Measurements from ENCODE around the gene SATB1.
"Not testable (repeated sequence)": the region's sequence is repeated elsewhere in the genome, so short reads cannot be mapped to it uniquely, and the experiment has no call there.

SATB1 gene

DNA sequence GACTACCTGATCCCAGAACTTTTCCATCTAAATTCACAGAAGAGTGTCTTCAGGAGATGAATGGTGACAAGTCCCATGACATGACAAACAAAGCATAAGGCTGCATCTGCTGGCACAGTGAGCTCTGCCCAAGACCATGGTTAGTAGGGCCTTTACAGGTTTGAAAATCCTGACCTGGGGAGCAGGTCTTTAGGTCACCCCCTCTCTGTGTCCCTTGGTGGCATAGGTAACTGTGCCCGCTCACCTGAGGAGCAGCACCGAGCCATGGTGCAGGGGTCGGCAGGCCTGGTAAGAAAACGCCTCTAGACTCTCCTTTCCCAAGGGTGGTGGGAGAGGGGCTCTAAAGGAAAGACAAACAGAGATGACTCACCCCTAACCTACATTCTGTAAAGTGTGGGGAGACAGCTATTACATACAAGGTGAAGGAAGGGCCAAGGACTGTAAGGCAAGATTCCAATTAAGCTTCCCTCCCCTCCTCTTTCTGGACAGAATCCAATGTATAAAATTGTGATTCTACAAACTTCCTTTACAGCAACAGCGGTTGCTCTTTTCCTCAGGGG, 74.0 kb downstream of the SATB1 start:
- H3K36me3 ChIP-seq (ENCODE audit: control insufficient read depth, insufficient read depth, low read length) = peaks cover 6% of the 10 kb centered on the region; the same call in 1 of the 2 replicates
- no peak overlapping the region for H3K27ac ChIP-seq (ENCODE audit: low read depth, low read length)
- H3K9me3 ChIP-seq (ENCODE audit: control insufficient read depth, insufficient read depth, low read length) = no peaks in the 10 kb centered on the region
- no peaks in the 10 kb centered on the region for H3K27me3 ChIP-seq (ENCODE audit: control insufficient read depth, insufficient read depth, low read length)
- H3K4me1 ChIP-seq (ENCODE audit: control insufficient read depth, insufficient read depth, low read length) = peaks cover 80% of the 10 kb centered on the region
- no peak overlapping the region for H3K9ac ChIP-seq (ENCODE audit: low read depth, low read length)
- no peak overlapping the region for H3K4me3 ChIP-seq (ENCODE audit: low read depth, low read length)

DNA sequence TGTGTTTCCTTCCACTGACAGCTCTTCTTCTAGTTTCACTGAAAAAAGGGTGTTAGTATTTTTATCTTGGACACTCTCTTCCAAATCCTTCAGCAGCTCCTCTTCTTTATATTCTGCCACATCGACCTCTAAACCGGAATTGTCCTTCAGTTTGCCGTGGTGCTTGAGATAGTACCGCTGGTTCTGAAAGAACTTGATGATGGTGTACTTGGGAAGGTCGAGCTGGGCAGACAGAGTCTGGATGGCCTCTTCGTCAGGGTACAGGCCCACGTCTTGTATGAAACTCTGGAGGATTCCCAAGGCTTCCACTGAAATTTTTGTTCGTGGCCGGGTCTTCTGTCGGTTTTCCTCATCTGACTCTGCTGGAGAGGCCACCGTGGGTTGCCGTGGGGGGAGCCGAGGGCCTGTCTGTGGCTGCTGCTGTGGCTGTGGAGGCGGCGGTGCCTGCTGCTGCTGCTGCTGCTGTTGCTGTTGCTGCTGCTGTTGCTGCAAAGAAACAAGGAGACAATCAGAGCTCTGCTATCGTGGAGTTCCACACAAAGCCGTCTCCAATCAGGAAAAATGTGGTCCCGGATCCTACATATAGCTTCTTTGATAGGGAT, 75.8 kb downstream of the SATB1 start:
- Histone ChIP-seq H3K4me3 (ENCODE audit: low read depth, low read length) (no peak overlapping the region), H3K9ac (ENCODE audit: low read depth, low read length) (no peak overlapping the region), H3K27me3 (ENCODE audit: control insufficient read depth, insufficient read depth, low read length) (no peaks in the 10 kb centered on the region), H3K27ac (ENCODE audit: low read depth, low read length) (no peak overlapping the region), H3K9me3 (ENCODE audit: control insufficient read depth, insufficient read depth, low read length) (no peaks in the 10 kb centered on the region), H3K36me3 (ENCODE audit: control insufficient read depth, insufficient read depth, low read length) (peaks cover 6% of the 10 kb centered on the region; the same call in 1 of the 2 replicates), H3K4me1 (ENCODE audit: control insufficient read depth, insufficient read depth, low read length) (peaks cover 80% of the 10 kb centered on the region)

DNA sequence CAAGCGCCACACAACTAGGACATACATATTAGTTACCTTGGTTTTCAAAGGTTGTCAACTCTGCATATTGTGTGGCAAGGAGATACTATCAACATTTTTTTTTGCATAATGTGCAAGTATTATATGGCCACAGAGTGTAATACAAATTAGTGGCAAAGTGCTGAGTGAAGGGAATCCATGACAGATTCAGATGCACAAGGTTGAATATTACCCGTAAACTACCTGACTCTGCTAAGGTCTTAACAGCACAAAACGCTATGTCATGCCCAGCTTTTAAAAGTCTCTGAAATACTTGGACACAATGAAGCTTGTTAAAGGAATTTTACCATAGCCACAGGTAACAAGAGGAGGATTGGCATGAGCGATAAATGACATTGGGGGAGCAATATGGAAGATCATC, 79.0 kb downstream of the SATB1 start:
- Histone ChIP-seq H3K9me3 (ENCODE audit: control insufficient read depth, insufficient read depth, low read length) (no peaks in the 10 kb centered on the region), H3K4me3 (ENCODE audit: low read depth, low read length) (peak overlapping the region; percentile 47; the same call in 1 of the 2 replicates), H3K36me3 (ENCODE audit: control insufficient read depth, insufficient read depth, low read length) (peaks cover 6% of the 10 kb centered on the region; the same call in 1 of the 2 replicates), H3K27ac (ENCODE audit: low read depth, low read length) (peak overlapping the region; percentile 89), H3K4me1 (ENCODE audit: control insufficient read depth, insufficient read depth, low read length) (peaks cover 95% of the 10 kb centered on the region), H3K27me3 (ENCODE audit: control insufficient read depth, insufficient read depth, low read length) (no peaks in the 10 kb centered on the region), H3K9ac (ENCODE audit: low read depth, low read length) (peak overlapping the region; percentile 50; the same call in 1 of the 2 replicates)

DNA sequence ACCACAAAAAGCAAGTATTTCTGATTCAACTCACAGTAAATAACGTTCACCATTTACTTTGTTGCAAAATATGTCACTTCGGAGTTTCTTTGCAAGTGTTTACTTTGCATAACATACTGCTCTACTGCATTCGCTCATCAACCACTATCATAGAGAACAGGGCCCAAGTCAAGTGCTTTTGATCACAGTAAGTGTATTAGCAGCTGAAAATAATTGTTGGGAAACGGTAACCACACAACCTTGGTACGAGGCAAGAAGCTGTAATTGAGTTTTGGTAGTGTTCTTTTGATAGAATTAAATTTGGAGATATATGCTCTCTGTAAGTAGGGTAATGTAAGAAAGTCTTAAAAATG, 80.1 kb downstream of the SATB1 start:
- peak overlapping the region; percentile 50; the same call in 1 of the 2 replicates for H3K9ac ChIP-seq (ENCODE audit: low read depth, low read length)

DNA sequence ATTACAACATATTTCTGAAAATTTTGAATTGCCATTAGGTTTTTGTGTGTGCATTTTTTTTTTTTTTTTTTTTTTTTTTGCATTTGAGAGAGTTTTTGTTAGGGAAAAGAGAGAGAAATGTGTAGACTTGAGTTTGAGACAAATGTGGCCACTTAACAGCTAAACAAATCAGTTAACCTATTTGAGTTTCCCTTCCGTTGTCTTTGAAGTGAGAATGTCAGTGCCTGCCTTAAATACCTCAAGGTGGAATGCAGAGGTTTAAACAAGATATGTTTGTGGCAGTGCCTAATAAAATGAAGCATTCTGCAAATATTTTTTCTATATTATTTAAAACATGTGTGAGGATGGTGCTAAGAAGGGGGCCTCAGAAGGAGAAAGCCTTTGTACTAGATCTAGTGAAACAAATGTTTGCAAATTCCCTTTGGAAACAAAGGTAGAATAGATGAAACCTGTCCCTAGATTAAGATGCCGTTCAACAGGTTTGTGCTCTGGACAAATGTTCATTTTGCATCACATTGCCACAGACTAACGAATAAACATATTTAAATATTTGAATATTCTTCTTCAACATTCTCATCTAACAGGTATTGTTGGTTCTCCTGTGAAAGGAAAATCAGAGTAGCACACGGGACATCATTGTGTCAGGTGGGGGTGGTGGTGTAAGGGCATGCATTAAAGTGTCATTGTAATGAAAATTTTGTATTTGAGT, 80.7 kb downstream of the SATB1 start:
- H3K36me3 ChIP-seq (ENCODE audit: control insufficient read depth, insufficient read depth, low read length) = peaks cover 6% of the 10 kb centered on the region; the same call in 1 of the 2 replicates
- H3K4me3 ChIP-seq (ENCODE audit: low read depth, low read length) = peak overlapping the region; percentile 47
- H3K9ac ChIP-seq (ENCODE audit: low read depth, low read length) = peak overlapping the region; percentile 50; the same call in 1 of the 2 replicates
- no peaks in the 10 kb centered on the region for H3K27me3 ChIP-seq (ENCODE audit: control insufficient read depth, insufficient read depth, low read length)
- peaks cover 84% of the 10 kb centered on the region for H3K4me1 ChIP-seq (ENCODE audit: control insufficient read depth, insufficient read depth, low read length)
- H3K27ac ChIP-seq (ENCODE audit: low read depth, low read length) = peak overlapping the region; percentile 89
- no peaks in the 10 kb centered on the region for H3K9me3 ChIP-seq (ENCODE audit: control insufficient read depth, insufficient read depth, low read length)

More for the DNA sequence above, 80.1 kb downstream of the SATB1 start:
- H3K36me3 ChIP-seq (ENCODE audit: control insufficient read depth, insufficient read depth, low read length) = peaks cover 6% of the 10 kb centered on the region; the same call in 1 of the 2 replicates
- no peaks in the 10 kb centered on the region for H3K9me3 ChIP-seq (ENCODE audit: control insufficient read depth, insufficient read depth, low read length)
- peak overlapping the region; percentile 47 for H3K4me3 ChIP-seq (ENCODE audit: low read depth, low read length)
- H3K27me3 ChIP-seq (ENCODE audit: control insufficient read depth, insufficient read depth, low read length) = no peaks in the 10 kb centered on the region
- H3K27ac ChIP-seq (ENCODE audit: low read depth, low read length) = peak overlapping the region; percentile 89
- peaks cover 89% of the 10 kb centered on the region for H3K4me1 ChIP-seq (ENCODE audit: control insufficient read depth, insufficient read depth, low read length)

DNA sequence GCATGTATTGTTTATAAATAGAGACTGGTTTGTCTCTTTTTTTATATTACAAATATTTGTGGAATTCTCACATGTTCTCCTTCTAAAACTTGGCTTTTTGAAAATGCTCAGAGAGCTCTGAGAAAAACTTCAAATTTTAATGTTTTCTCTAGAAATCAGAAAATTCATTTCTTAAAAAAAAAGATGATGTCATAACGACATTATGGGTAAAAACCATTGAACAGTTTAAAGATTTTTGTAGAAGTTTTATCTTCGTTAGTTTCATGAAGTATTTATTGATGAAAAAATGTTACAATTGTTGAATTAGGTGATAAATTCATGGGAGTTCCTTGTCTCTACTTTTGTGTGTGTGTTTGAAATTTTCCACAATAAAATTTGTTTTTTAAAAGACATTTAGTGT, 81.3 kb downstream of the SATB1 start:
- Histone ChIP-seq H3K4me1 (ENCODE audit: control insufficient read depth, insufficient read depth, low read length) (peaks cover 77% of the 10 kb centered on the region), H3K27me3 (ENCODE audit: control insufficient read depth, insufficient read depth, low read length) (no peaks in the 10 kb centered on the region), H3K4me3 (ENCODE audit: low read depth, low read length) (0 out of 2 replicates have a peak overlapping the region, but pooled peaks have one; percentile 8), H3K9ac (ENCODE audit: low read depth, low read length) (0 out of 2 replicates have a peak overlapping the region, but pooled peaks have one; percentile 20), H3K9me3 (ENCODE audit: control insufficient read depth, insufficient read depth, low read length) (no peaks in the 10 kb centered on the region), H3K36me3 (ENCODE audit: control insufficient read depth, insufficient read depth, low read length) (peaks cover 1% of the 10 kb centered on the region; the same call in 1 of the 2 replicates), H3K27ac (ENCODE audit: low read depth, low read length) (peak overlapping the region; percentile 80)

DNA sequence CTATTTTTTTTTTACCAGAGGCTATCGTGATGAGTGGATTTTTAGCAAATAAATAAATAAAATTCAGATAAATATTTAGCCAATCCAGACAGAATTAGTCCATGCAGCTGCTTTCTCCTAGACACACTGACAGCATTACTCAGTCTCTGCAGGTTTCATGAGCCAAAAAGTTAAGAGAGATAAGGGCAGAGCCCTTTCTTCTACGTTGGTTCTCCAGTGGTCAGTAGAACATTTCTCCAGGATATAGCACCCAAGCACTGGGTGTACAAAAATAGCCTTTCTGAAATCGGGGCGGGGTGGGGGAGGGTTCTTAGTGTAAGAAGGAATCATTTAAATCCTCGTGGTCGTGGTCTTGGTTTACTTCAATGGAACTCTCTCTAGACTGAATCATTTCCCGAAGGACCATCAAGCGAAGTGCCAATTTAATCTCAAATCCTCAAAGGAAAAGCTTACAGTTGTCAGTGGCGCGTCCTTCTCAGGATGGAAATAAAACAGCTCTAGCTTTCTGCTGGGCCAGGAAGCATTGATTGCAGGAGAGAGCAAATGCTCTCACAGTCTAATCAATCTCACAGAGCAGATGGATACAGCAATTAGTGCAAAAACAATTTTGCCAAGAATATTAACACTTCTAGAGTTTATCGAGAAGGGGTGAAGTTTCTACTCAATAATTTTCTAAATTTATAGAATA, 86.2 kb downstream of the SATB1 start:
- Histone ChIP-seq H3K9me3 (ENCODE audit: control insufficient read depth, insufficient read depth, low read length) (no peaks in the 10 kb centered on the region), H3K27me3 (ENCODE audit: control insufficient read depth, insufficient read depth, low read length) (no peaks in the 10 kb centered on the region), H3K27ac (ENCODE audit: low read depth, low read length) (no peak overlapping the region), H3K9ac (ENCODE audit: low read depth, low read length) (no peak overlapping the region), H3K36me3 (ENCODE audit: control insufficient read depth, insufficient read depth, low read length) (no peaks in the 10 kb centered on the region), H3K4me1 (ENCODE audit: control insufficient read depth, insufficient read depth, low read length) (peaks cover 41% of the 10 kb centered on the region), H3K4me3 (ENCODE audit: low read depth, low read length) (no peak overlapping the region)

DNA sequence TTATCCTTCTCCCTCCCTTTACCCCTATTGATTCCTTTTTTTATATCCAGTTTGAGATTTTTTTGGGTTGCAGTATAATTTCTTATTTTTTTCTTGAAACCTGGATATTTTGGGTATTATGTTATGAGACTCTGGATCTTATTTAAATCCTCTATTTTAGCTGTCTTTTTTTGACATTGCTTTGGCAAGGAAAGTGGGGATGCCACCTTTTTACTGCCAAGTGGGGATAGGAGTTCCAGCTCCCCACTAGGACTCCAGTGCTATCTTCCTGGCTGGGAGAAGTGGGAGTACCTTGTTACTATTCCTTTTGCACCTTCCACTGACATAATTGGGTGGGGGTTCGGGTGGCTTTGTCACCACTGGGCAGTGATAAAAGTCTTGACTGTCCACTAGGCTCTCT, 87.9 kb downstream of the SATB1 start:
- Histone ChIP-seq H3K27me3 (ENCODE audit: control insufficient read depth, insufficient read depth, low read length) (no peaks in the 10 kb centered on the region), H3K36me3 (ENCODE audit: control insufficient read depth, insufficient read depth, low read length) (no peaks in the 10 kb centered on the region), H3K9me3 (ENCODE audit: control insufficient read depth, insufficient read depth, low read length) (no peaks in the 10 kb centered on the region), H3K4me1 (ENCODE audit: control insufficient read depth, insufficient read depth, low read length) (peaks cover 23% of the 10 kb centered on the region), H3K9ac (ENCODE audit: low read depth, low read length) (no peak overlapping the region), H3K27ac (ENCODE audit: low read depth, low read length) (no peak overlapping the region), H3K4me3 (ENCODE audit: low read depth, low read length) (no peak overlapping the region)

DNA sequence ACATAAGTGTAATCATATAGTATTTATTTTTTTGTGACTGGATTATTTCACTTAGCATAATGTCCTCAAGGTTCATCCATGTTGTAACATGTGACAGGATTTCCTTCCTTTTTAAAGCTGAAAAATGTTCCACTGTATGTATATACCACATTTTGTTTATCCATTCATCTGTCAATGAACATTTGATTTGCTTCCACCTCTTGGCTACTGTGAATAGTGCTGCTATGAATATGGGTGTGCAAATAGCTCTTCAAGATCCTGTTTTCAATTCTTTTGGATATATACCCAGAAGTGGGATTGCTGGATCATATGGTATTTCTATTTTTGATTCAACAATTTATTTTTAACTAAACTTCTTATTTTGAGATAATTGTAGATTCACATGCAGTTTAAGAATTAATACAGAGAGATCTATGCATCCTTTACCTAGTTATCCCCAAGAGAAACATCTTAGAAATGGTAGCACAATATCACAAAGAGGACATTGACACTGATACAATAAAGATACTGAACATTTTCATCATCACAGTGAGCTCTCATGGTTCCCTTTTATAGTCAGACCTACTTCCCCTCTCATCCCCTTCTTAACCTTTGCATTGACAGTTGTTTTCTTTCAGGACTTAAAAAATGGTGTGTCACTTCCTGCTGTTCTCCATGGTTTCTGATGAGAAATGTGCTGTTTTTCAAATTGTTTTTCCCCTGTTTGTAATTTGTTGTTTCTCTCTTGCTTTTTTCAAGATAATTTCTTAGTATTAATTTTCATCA, 90.1 kb downstream of the SATB1 start:
- no peaks in the 10 kb centered on the region for H3K27me3 ChIP-seq (ENCODE audit: control insufficient read depth, insufficient read depth, low read length)
- peaks cover 11% of the 10 kb centered on the region; the same call in 1 of the 2 replicates for H3K4me1 ChIP-seq (ENCODE audit: control insufficient read depth, insufficient read depth, low read length)
- no peak overlapping the region for H3K9ac ChIP-seq (ENCODE audit: low read depth, low read length)
- no peaks in the 10 kb centered on the region for H3K36me3 ChIP-seq (ENCODE audit: control insufficient read depth, insufficient read depth, low read length)
- H3K9me3 ChIP-seq (ENCODE audit: control insufficient read depth, insufficient read depth, low read length) = no peaks in the 10 kb centered on the region
- no peak overlapping the region for H3K27ac ChIP-seq (ENCODE audit: low read depth, low read length)
- H3K4me3 ChIP-seq (ENCODE audit: low read depth, low read length) = no peak overlapping the region

DNA sequence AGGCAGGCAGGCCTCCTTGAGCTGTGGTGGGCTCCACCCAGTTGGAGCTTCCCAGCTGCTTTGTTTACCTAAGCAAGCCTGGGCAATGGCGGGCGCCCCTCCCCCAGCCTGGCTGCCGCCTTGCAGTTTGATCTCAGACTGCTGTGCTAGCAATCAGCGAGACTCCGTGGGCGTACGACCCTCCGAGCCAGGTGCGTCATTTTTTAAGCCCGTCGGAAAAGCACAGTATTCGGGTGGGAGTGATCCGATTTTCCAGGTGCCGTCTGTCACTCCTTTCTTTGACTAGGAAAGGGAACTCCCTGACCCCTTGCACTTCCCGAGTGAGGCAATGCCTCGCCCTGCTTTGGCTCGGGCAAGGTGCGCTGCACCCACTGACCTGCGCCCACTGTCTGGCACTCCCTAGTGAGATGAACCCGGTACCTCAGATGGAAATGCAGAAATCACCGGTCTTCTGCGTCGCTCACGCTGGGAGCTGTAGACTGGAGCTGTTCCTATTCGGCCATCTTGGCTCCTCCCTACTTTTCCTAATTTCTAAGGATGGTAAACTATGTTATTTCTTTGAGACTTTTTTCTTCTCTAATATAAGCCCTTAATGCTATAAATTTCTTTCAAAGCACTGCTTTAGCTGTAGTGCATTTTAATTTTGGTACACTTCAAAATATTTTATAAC, 94.2 kb downstream of the SATB1 start:
- not testable (repeated sequence) for H3K4me1 ChIP-seq (ENCODE audit: control insufficient read depth, insufficient read depth, low read length); H3K36me3 ChIP-seq (ENCODE audit: control insufficient read depth, insufficient read depth, low read length); H3K4me3 ChIP-seq (ENCODE audit: low read depth, low read length); H3K27me3 ChIP-seq (ENCODE audit: control insufficient read depth, insufficient read depth, low read length); H3K9ac ChIP-seq (ENCODE audit: low read depth, low read length); H3K9me3 ChIP-seq (ENCODE audit: control insufficient read depth, insufficient read depth, low read length); H3K27ac ChIP-seq (ENCODE audit: low read depth, low read length)

Measured in HUES48 (cell line).